GM18526 (cell line): ENCODE measurements around the gene NADSYN1.

ENCODE experiments used
- POLR2A ChIP-seq: IDR thresholded peaks from 3 replicates; pipeline ENCODE4 v1.6.1; 2011; ENCODE audit not compliant: insufficient read length; ENCODE audit errors: extremely low read depth

Gene NADSYN1

GRCh38 chr11:71486320-71486719, 33.3 kb downstream of the NADSYN1 start:
- no peak for TF ChIP-seq POLR2A

DNA sequence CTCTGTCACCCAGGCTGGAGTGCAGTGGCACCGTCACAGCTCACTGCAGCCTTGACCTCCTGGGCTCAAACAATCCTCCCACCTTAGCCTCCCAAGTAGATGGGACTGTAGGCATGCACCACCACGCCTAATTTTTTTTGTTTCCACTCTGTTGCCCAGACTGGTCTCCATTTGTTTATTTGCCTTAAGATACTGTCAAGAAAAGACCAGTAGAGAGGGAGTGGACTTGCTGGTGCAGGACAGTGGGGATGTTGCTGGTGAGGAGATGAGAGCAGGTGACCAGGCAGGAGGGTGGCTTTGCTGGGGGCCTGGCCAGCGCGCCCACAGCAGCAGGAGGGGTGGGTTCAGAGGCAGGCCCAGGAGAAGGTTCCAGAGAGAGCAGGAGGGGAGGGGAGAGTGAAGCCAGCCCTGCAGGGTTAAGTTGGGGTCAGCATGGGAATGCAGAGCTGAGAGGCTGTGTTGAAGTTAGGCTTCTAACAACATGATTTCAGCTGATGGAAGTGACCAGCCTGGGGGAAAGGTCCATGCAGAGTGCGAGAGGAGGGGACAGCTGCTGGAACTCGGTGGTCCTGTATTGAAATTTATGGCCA, 35.8 kb downstream of the NADSYN1 start:
- no peak for TF ChIP-seq POLR2A

DNA sequence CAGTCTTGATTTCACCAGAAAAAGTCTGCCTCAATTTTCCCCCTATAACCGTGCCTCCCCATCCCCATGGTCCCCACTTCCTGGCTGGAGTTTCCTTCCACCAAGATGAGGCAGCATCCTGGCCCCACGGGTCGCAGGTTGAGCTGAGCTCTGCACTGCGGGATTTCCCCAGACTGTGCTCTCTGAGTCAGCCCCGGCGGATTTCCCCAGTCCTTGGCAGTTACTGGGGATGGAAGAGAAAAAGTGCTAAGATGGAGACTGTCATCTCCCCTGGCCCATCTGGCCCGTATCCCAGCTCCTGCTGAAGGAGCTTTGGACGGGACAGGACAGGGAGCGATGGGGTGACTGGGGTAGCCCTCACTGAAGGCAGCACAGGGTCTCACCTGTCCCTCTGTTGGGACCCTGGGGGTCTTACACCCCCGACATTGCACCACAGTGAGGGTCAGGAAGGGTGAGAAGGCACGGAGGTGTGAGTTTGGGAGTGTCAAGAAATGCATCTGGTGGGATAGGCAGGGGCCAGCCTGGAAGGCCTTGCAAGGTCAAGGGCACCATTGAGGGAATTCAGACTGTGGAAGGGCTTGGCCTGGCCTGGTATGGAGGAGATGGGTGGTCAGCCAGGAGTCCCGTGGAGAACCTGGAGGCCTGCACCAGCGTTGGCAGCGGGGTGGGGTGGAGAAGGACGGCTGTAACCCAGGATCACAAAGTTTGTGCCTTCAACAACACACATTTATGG, 36.5 kb downstream of the NADSYN1 start:
- TF ChIP-seq POLR2A: no peak

GRCh38 chr11:71490044-71490730, 37.2 kb downstream of the NADSYN1 start:
- TF ChIP-seq POLR2A: no peak

GRCh38 chr11:71490731-71491390, 37.9 kb downstream of the NADSYN1 start:
- TF ChIP-seq POLR2A: no peak

DNA sequence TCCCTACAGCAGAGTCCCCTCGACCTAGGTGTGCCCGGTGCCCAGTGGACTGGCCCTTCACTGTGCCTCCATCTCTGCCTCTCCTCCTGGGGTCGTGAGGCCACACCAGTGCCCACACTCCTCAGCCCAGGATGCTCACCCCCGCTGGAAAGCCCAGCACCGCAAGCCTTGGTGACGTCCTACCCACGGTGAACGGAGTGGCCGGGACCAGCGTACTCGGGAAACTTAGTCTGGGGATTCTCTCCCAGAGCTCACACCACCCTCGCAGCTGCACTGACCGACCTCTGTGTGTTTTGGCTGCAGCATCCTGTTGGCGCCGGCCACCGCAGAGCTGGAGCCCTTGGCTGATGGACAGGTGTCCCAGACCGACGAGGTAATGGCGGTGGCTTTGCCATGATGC, 38.5 kb downstream of the NADSYN1 start:
- TF ChIP-seq POLR2A: no peak

- no peak for TF ChIP-seq POLR2A
Observed at GRCh38 chr11:71491940-71492339, 38.9 kb downstream of the NADSYN1 start.

GRCh38 chr11:71495286-71496230, 42.6 kb downstream of the NADSYN1 start:
- TF ChIP-seq POLR2A: no peak

DNA sequence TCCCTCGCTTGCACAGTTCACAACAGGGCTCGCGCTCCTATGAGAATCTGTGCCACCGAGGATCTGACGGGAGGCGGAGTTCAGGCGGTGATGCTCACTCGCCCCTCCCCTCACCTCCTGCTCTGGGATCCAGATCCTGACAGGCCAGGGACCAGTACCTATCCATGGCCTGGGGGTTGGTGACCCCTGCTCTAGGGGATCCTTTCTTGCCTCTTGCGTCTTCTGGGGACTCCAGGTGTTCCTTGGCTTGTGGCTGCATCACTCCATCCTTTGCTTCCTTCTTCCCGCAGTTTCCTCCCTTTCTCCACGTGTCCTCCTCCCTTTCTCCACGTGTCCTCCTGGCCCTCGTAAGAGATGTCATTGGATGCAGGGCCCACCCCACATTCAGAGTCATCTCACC, 43.4 kb downstream of the NADSYN1 start:
- no peak for TF ChIP-seq POLR2A

GRCh38 chr11:71498091-71498490, 45.1 kb downstream of the NADSYN1 start:
- no peak for TF ChIP-seq POLR2A

DNA sequence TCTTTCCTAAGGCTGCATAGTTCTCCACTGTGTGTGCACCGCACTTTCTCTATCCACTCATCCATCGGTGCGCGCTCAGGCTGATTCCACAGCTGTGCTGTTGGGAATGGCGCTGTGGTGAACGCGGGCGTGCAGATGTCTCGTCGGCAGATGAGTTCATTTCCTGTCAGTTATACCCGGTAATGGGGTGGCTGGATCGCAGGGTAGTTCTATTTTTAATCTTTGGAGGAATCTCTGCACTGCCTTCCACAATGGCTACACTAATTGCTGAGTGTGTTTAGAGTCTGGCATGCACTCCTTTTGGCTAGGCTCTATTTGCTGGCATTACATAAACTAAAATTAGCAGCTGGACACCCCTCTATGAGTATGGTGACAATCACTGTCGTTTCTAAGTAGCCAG, 46.1 kb downstream of the NADSYN1 start:
- no peak for TF ChIP-seq POLR2A

GRCh38 chr11:71499546-71499945, 46.5 kb downstream of the NADSYN1 start:
- TF ChIP-seq POLR2A: no peak

DNA sequence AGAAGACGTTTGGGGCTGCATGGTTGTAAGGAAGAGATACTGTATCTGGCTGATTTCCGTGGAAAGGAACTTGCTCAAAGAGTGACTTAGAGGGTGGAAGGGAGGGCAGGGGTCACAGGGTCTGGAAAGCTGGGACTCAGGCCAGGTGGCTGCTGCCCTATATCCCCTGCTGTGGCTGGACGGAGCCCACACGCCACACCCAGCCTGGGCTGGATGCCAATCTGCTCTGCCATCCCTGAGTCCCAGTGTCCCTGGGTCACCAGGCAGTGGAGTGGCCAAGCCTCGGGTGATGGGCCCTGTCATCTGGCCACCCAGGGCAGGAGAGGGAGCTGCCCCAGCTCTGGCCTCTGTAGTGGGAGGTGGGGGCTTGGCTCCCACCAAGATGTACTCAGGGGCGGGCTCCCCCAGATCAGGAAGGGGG, 47.6 kb downstream of the NADSYN1 start:
- TF ChIP-seq POLR2A: no peak

- TF ChIP-seq POLR2A: no peak
Observed at GRCh38 chr11:71501071-71501985, 48.3 kb downstream of the NADSYN1 start.
